T-helper 1 cell (primary cell): ENCODE results near the gene TES.
"Not testable (repeated sequence)": the region's sequence is repeated elsewhere in the genome, so short reads cannot be mapped to it uniquely, and the experiment has no call there.

Experiments used
- DNase-seq, 5 donors: peaks; one replicate each; pipeline ENCODE4 v3.0.0-alpha.2; 2012 to 2020
- total RNA-seq, 4 donors: gene quantifications; one replicate each; lab custom pipeline; 2026; lab: John Stamatoyannopoulos, UW

Gene TES, protein sequence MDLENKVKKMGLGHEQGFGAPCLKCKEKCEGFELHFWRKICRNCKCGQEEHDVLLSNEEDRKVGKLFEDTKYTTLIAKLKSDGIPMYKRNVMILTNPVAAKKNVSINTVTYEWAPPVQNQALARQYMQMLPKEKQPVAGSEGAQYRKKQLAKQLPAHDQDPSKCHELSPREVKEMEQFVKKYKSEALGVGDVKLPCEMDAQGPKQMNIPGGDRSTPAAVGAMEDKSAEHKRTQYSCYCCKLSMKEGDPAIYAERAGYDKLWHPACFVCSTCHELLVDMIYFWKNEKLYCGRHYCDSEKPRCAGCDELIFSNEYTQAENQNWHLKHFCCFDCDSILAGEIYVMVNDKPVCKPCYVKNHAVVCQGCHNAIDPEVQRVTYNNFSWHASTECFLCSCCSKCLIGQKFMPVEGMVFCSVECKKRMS
- total RNA-seq, result 115 to 152 (median 129) reads per million in 4 donors

GRCh38 chr7:116210345-116211005 lies at the start of gene TES:
Gene TES, plus strand, starts transcription at chr7:116210539. Its CDS starts 169 bp downstream, at chr7:116210708.
- peak; percentile 36 to 80 (median 45) for DNase-seq

DNA sequence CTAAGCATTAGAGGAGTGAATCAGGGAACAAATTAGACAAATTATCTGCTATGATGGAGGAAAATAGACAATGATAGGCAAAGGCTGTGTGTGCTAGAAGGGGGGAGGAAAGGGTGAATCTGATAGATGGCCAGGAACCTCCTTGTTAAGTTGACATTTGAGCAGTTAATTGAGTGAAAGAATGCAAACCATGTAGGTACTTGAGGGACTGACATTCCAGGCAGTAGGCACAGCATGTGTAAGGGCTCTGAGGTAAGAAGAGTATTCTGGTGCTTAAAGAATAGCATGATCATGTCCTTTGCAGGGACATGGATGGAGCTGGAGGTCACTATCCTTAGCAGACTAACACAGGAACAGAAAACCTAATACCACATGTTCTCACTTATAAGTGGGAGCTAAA lies 48.6 kb upstream of the TES start:
- no peak for DNase-seq

GRCh38 chr7:116162254-116162653 lies 48.1 kb upstream of the TES start:
- DNase-seq, result no peak

GRCh38 chr7:116162992-116163391 lies 47.3 kb upstream of the TES start:
- no peak for DNase-seq

- DNase-seq, result no peak
Measured at GRCh38 chr7:116164552-116165306, 45.6 kb upstream of the TES start.

DNA sequence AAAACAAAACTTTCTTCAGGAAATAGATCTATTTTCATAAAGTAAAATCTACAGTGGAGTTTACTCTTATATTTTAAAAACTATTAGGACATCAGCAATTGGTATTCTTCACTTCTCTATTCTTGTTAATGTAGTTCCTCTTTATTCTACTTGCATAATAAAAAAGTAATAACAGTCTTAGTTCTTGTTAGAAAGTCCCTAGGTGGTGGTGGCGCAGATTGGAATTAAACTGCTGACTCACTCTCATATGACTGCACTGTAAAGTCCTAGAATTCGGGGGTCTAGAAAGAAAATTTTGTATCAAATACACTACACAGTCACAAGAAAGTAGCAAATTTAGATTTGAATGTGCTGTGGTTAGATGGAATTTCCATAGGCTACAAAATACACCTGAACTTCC lies 44.6 kb upstream of the TES start:
- DNase-seq, result no peak

- no peak for DNase-seq
Measured at GRCh38 chr7:116166156-116166555, 44.2 kb upstream of the TES start.

DNA sequence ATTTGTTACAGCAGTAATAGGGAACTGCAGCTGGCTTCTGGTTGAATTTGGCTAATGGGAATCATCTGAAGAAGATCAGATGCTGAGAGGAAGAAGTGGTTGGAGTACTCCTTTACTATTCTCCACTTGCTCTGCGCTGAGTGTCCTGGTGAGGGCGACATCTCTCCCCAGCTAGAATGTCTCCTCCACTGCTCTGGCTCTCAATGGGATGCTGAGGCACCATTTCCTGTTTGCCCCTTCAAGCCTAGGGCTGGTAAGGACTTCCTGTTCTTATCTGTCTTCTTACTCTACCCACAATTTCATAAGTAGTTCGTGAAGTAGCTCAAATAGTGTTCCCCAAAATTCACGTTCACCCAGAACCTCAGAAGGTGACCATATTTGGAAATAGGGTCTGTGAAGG lies 43.2 kb upstream of the TES start:
- DNase-seq, result peak in 1 of 5 donors; percentile 43

- DNase-seq, result no peak
Measured at GRCh38 chr7:116169060-116169459, 41.3 kb upstream of the TES start.

DNA sequence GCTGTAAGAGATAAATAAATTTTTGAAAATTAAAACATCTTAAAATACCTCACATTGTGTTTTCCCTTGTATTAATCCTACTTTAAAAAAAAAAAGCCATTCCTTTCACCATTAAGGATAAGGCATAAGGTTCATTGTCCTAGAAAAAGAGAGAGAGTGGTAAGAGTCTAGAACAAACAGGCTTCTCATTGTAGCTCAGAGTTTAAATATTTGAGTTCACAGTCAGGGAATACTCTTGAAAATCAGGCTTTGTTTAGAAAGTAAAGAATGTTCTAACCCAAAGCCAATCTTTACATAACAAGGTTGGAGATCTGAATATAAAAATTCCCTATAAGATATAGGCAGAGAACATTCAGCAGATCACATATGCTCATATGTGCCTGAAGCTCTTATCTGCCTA lies 40.2 kb upstream of the TES start:
- no peak for DNase-seq

DNA sequence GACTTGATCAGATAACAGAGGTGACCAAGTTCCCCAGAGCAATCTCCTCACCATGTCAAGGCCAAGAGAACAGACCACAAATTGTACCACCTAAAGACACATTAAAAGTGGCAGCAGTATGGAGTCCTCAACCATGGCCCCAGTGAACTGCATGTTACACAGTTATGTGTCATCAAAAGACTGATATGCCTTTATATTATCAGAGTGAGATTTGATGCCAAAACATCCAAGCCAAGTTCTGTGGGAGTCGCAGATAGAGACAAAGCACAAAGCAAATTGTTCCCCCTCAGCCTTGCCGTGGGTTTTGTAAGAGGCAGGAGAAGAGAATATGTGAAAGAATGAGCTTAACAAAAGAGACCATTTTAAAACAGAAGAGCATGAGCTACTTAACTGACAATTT lies 39.2 kb upstream of the TES start:
- no peak for DNase-seq

DNA sequence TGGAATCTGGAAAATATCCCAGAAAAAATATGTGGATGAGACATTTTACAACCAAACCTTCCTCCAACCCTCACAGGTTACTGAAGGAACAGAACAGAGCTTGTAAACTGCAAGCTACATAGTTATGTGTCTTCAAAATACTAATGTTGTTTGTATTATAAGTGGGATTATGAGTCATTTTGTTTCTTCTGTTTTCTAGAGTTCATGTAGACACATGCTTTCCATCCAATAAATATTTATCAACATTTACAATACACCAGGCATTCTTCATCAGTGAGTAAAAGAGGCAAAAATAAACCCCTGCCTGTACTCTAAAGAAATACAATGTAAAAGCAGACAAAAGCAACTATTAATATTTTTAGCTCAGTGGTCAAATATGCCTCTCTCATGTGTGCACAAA lies 38.0 kb upstream of the TES start:
- DNase-seq, result no peak

DNA sequence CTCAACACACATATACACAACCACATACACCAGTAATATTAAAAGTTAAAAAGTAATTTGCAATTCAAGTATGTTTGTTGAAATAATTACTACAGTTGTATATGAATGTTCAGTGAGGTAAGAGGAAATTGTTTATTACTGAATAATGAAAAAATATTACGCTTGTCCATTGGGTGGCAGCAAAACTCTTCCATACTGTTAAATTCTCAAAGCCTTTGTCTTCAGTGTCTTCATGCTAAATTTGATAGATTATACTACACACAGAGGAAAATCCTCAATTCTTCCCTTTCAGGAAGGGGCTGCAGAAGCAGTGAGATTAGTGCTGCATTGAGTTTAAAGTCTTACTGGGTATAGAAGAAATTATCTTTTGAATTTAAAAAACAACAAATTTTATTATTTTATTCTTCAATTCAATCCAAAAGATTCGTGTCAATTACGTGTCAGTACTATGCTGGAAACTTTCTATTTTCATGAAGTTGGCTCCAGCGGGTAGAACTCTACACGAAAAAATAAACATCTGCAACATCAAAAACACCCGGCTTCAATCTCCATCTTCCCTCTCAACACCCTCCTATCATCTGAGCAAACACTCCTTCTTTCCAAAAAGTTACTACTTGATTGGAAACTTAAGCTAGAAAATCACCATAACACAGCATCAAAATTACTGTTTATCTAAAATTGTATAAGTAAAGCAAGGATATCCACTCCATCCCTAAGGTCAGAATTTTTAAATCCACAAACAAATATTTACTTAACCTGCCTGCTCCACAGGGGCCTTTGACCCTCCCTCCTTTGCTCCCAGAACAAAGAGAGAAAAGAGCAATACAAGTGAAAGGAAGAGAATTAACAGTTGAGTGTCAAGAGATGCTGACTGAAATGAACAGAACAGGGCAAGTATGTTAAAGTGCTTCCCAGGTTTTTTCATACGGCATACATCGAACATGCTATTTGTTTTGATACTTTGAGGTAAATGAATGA lies 37.0 kb upstream of the TES start:
- peak in 3 of 5 donors; percentile 17 to 51 (median 41) for DNase-seq

- DNase-seq, result not testable (repeated sequence)
Measured at GRCh38 chr7:116175095-116175494, 35.2 kb upstream of the TES start.

GRCh38 chr7:116176226-116176625 lies 34.1 kb upstream of the TES start:
- no peak for DNase-seq

DNA sequence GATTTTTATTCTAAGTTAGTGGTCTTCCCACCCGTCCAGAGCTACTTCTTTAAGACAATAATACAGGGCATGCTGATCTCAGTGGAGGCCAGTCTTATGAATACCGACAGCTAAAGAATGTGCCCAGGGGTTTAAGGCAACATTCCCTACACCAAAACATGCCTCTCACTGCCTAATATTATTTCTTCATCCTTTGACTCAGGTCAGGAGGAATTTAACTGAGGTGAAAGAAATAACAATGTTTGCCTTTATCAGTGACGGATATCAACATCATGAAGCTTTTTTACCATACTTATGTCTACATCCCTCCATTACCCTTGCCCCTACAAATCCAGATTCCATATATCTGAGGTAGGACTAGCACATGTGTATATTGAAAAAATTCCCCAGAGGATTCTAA lies 33.3 kb upstream of the TES start:
- no peak for DNase-seq

DNA sequence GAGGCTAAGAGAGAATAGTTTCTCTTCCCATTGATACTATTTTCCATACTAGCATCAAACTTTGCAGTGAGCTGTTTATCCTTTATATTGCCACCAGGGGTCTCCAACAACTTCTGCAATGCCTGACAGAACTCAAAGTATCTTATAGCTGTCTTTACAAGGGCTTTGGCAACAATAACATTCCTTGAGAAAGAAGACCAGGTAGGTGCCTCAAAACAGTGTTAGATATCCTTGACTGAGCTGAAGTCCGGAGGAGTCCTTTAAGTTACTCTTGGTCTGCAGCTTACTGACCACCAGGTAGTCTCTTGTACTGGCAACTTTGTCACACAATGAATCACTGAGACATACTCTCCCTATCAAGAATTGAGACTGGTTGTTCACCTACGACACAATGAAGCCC lies 30.0 kb upstream of the TES start:
- peak in 2 of 5 donors; percentile 22 to 39 for DNase-seq

GRCh38 chr7:116182023-116182422 lies 28.3 kb upstream of the TES start:
- DNase-seq, result no peak

GRCh38 chr7:116185450-116185849 lies 24.9 kb upstream of the TES start:
- DNase-seq, result no peak

GRCh38 chr7:116185956-116186355 lies 24.4 kb upstream of the TES start:
- no peak for DNase-seq

DNA sequence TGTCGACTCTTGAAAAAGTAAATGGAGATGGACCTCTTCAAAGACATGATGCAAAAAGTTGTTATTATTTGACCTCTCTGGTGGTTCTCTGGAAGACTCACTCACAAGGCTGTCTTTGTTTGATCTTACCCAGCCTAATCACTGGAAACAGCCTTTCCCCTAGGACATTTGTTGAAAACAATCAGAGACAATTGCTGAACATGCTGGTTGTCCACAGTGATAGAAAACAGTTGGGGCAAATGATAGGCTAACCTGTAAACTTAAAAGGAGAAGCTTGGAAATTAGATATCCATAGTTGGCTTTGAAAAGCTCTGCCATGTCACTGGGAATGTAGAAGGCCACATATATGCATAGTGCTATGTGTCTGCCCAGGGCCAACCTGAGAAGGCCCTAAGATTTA lies 22.9 kb upstream of the TES start:
- DNase-seq, result no peak
